ENCODE measurements around the gene FAM107B.

The FAM107B gene

GRCh38 chr10:14692344-14693076, 82.2 kb downstream of the FAM107B start:
- POLR2A ChIA-PET = interaction anchor here (0.5 kb wide), 1 partner anchor 170 kb away, joined by 3 read pairs; no protein-coding TSS in a partner anchor
- CTCF ChIA-PET = no interaction called here
- 0 out of 2 replicates have a peak, but pooled peaks have one; percentile 25 for TF ChIP-seq BCL11A (tag by site-specific recombination; IDR thresholded peaks at IDR 0.05; ENCODE audit: low read depth)
- peak; percentile 53 for TF ChIP-seq ZBTB17 (tag by site-specific recombination; IDR thresholded peaks at IDR 0.05)
- TF ChIP-seq KLF7 (tag by site-specific recombination; IDR thresholded peaks at IDR 0.05; ENCODE audit: borderline replicate concordance) = peak; percentile 45; the same call in 1 of the 2 replicates
- peak; percentile 92 for TF ChIP-seq PRDM10 (tag by site-specific recombination; IDR thresholded peaks at IDR 0.05)
- 0 out of 2 replicates have a peak, but pooled peaks have one; percentile 31 for TF ChIP-seq ZBTB21 (tag by site-specific recombination; IDR thresholded peaks at IDR 0.05)
- TF ChIP-seq IKZF3 (tag by site-specific recombination; IDR thresholded peaks at IDR 0.05) = peak; percentile 68
- 0 out of 2 replicates have a peak, but pooled peaks have one; percentile 51 for TF ChIP-seq ZBTB44 (tag by site-specific recombination; IDR thresholded peaks at IDR 0.05)
- peak; percentile 65 for TF ChIP-seq ZNF366 (tag by site-specific recombination; conservative IDR thresholded peaks at IDR 0.05)
- TF ChIP-seq ZNF830 (tag by site-specific recombination; IDR thresholded peaks at IDR 0.05; ENCODE audit: low read depth) = no peak
- TF ChIP-seq ZNF513 (tag by site-specific recombination; IDR thresholded peaks at IDR 0.05) = peak; percentile 19; the same call in 1 of the 2 replicates
- TF ChIP-seq ZBTB8A (tag by site-specific recombination; IDR thresholded peaks at IDR 0.05) = peak; percentile 42; the same call in 1 of the 2 replicates
- TF ChIP-seq KLF9 (tag by site-specific recombination; IDR thresholded peaks at IDR 0.05; ENCODE audit: low read depth) = no peak
- TF ChIP-seq ZNF335 (tag by site-specific recombination; conservative IDR thresholded peaks at IDR 0.05) = peak; percentile 54; the same call in 1 of the 2 replicates
- no peak for TF ChIP-seq ZNF138 (tag by site-specific recombination; IDR thresholded peaks at IDR 0.05; ENCODE audit: borderline replicate concordance)
- TF ChIP-seq BCL11B (tag by site-specific recombination; IDR thresholded peaks at IDR 0.05; ENCODE audit: low read depth) = peak; percentile 59; the same call in 1 of the 2 replicates
- TF ChIP-seq PRDM4 (tag by site-specific recombination; IDR thresholded peaks at IDR 0.05) = peak; percentile 90
- peak; percentile 7; the same call in 1 of the 2 replicates for TF ChIP-seq SCRT1 (tag by site-specific recombination; IDR thresholded peaks at IDR 0.05; ENCODE audit: borderline replicate concordance)
- TF ChIP-seq ZBTB20 (tag by site-specific recombination; IDR thresholded peaks at IDR 0.05) = peak; percentile 13; the same call in 1 of the 2 replicates
- peak; percentile 23; the same call in 1 of the 2 replicates for TF ChIP-seq ZNF10 (tag by site-specific recombination; IDR thresholded peaks at IDR 0.05)
- no peak for TF ChIP-seq ZBTB10 (tag by site-specific recombination; IDR thresholded peaks at IDR 0.05)

More at GRCh38 chr10:14692344-14693076, 82.2 kb downstream of the FAM107B start:
- Histone ChIP-seq H3K4me3 (ENCODE audit: low read depth, low read length) (no peak overlapping the region), H3K36me3 (ENCODE audit: control insufficient read depth in 2 of 2, insufficient read depth in 1 of 2, low read length in 2 of 2) (no peaks in the 10 kb centered on the region), H3K4me1 (ENCODE audit: control insufficient read depth, insufficient read depth, low read length) (peaks cover 9% of the 10 kb centered on the region; the same call in 1 of the 2 replicates), H3K27ac (ENCODE audit: extremely low read depth, low read depth, low read length) (no peak overlapping the region; the same call in 1 of the 2 replicates), H3K9me3 (ENCODE audit: control insufficient read depth, insufficient read depth, low read depth, low read length) (no peaks in the 10 kb centered on the region)

Data from HEK293 (cell line).